ENCODE measurements around the gene IL3RA. TPM values are rescaled to one million over a fixed set of nuclear protein-coding genes. Genes with fewer than 3 reads are reported as not detected.
"Not testable (repeated sequence)": the region's sequence is repeated elsewhere in the genome, so short reads cannot be mapped to it uniquely, and the experiment has no call there.

IL3RA gene
- total RNA-seq, 1 experiment from 2014 or later: 0.26 TPM

DNA sequence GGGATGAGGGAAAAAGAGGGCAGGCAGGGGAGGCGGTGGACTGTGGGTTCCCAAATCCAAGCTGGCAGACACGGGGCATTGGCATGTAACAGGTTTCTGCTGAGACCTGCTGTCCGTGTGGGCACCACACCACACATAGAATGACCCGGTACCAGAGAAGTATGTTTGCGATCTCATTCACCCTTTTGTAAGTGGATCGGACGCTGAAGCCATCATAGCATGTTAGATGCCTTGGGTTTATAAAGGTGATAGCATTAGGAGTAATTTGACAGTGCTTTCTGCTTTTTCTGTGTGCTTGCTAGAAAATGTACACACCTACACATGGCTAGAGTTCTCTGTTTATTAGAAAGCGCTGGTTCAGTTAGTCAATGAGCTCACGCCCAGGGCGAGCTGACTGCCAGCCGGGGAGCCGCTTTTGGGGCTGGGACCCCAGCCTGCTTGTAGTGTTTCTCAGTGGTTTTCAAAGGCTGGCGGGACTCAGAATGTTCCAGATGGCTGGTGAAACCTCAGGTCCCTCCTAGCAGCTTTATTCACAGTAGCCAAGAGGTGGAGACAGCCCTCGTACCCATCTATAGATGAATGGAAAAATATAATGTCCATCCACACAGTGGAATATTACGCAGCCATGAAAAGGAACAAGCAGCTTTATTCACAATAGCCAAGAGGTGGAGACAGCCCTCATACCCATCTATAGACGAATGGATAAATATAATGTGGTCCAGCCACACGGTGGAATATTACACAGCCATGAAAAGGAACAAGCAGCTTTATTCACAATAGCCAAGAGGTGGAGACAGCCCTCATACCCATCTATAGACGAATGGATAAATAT, 579 bp downstream of the IL3RA start (continued):
- TF ChIP-seq, protein P1, sequence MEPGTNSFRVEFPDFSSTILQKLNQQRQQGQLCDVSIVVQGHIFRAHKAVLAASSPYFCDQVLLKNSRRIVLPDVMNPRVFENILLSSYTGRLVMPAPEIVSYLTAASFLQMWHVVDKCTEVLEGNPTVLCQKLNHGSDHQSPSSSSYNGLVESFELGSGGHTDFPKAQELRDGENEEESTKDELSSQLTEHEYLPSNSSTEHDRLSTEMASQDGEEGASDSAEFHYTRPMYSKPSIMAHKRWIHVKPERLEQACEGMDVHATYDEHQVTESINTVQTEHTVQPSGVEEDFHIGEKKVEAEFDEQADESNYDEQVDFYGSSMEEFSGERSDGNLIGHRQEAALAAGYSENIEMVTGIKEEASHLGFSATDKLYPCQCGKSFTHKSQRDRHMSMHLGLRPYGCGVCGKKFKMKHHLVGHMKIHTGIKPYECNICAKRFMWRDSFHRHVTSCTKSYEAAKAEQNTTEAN (CRISPR knock-in tag; IDR thresholded peaks at IDR 0.05): no peak
- no peak for TF ChIP-seq ETV6 (CRISPR knock-in tag; IDR thresholded peaks at IDR 0.05)
- TF ChIP-seq FOXJ3 (CRISPR knock-in tag; IDR thresholded peaks at IDR 0.05; ENCODE audit: borderline replicate concordance): no peak
- TF ChIP-seq, protein P2, sequence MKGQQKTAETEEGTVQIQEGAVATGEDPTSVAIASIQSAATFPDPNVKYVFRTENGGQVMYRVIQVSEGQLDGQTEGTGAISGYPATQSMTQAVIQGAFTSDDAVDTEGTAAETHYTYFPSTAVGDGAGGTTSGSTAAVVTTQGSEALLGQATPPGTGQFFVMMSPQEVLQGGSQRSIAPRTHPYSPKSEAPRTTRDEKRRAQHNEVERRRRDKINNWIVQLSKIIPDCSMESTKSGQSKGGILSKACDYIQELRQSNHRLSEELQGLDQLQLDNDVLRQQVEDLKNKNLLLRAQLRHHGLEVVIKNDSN (CRISPR knock-in tag; IDR thresholded peaks at IDR 0.05): no peak
- no peak for TF ChIP-seq ZNF317 (CRISPR knock-in tag; IDR thresholded peaks at IDR 0.05; ENCODE audit: borderline replicate concordance, low read depth)
- no peak for TF ChIP-seq ZNF232 (CRISPR knock-in tag; IDR thresholded peaks at IDR 0.05)
- TF ChIP-seq, protein P3, sequence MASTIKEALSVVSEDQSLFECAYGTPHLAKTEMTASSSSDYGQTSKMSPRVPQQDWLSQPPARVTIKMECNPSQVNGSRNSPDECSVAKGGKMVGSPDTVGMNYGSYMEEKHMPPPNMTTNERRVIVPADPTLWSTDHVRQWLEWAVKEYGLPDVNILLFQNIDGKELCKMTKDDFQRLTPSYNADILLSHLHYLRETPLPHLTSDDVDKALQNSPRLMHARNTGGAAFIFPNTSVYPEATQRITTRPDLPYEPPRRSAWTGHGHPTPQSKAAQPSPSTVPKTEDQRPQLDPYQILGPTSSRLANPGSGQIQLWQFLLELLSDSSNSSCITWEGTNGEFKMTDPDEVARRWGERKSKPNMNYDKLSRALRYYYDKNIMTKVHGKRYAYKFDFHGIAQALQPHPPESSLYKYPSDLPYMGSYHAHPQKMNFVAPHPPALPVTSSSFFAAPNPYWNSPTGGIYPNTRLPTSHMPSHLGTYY (CRISPR knock-in tag; IDR thresholded peaks at IDR 0.05): no peak
- TF ChIP-seq, protein P4, sequence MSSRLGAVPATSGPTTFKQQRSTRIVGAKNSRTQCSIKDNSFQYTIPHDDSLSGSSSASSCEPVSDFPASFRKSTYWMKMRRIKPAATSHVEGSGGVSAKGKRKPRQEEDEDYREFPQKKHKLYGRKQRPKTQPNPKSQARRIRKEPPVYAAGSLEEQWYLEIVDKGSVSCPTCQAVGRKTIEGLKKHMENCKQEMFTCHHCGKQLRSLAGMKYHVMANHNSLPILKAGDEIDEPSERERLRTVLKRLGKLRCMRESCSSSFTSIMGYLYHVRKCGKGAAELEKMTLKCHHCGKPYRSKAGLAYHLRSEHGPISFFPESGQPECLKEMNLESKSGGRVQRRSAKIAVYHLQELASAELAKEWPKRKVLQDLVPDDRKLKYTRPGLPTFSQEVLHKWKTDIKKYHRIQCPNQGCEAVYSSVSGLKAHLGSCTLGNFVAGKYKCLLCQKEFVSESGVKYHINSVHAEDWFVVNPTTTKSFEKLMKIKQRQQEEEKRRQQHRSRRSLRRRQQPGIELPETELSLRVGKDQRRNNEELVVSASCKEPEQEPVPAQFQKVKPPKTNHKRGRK (CRISPR knock-in tag; IDR thresholded peaks at IDR 0.05; ENCODE audit: borderline replicate concordance): no peak
- TF ChIP-seq, protein P5, sequence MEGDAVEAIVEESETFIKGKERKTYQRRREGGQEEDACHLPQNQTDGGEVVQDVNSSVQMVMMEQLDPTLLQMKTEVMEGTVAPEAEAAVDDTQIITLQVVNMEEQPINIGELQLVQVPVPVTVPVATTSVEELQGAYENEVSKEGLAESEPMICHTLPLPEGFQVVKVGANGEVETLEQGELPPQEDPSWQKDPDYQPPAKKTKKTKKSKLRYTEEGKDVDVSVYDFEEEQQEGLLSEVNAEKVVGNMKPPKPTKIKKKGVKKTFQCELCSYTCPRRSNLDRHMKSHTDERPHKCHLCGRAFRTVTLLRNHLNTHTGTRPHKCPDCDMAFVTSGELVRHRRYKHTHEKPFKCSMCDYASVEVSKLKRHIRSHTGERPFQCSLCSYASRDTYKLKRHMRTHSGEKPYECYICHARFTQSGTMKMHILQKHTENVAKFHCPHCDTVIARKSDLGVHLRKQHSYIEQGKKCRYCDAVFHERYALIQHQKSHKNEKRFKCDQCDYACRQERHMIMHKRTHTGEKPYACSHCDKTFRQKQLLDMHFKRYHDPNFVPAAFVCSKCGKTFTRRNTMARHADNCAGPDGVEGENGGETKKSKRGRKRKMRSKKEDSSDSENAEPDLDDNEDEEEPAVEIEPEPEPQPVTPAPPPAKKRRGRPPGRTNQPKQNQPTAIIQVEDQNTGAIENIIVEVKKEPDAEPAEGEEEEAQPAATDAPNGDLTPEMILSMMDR (IDR thresholded peaks at IDR 0.05): no peak
- no peak for TF ChIP-seq ZNF263 (CRISPR knock-in tag; IDR thresholded peaks at IDR 0.05; ENCODE audit: low read depth)
- no peak for TF ChIP-seq KAT7 (CRISPR knock-in tag; IDR thresholded peaks at IDR 0.05; ENCODE audit: borderline replicate concordance)
- no peak for TF ChIP-seq ZNF423 (CRISPR knock-in tag; IDR thresholded peaks at IDR 0.05)

DNA sequence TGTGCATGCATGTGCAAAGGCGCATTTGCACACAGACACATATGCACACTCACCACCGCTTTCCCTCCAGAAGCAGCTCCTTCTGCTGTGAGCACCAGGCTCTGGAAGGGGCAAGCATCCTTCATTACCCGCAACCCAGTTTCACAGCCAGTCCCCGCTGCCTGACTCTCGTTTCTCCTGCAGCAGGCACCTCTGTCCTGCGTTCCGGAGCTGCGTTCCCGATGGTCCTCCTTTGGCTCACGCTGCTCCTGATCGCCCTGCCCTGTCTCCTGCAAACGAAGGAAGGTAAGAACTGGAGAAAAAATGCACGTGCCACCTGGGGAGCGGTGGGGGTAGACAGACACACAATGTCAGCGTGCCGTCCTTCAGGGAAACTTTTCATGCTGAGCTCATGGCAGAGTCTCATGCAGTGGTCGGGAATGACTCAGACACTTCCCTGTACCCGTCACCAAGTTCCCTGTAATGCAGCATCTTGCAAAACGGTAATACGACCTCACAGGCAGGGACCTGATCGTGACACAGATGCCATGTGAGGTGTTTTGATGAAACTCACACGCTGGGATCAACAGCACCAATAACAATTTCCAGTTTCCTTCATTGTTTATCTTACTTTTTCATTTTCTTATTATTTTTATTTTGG, 5.1 kb downstream of the IL3RA start:
- DNase-seq (ENCODE audit: low spot score): no peak
- no peak overlapping the region for H3K27ac Mint-ChIP-seq
- POLR2A ChIA-PET: no interaction called here
- TF ChIP-seq NFYB (CRISPR knock-in tag; conservative IDR thresholded peaks at IDR 0.05; ENCODE audit: low read depth): no peak
- peaks cover 19% of the 10 kb centered on the region for H3K36me3 Mint-ChIP-seq
- no peaks in the 10 kb centered on the region for H3K4me1 Mint-ChIP-seq
- peaks cover 5% of the 10 kb centered on the region for H3K27me3 Mint-ChIP-seq (ENCODE audit: low read depth)
- H3K4me3 Mint-ChIP-seq: no peak overlapping the region
- peaks cover 18% of the 10 kb centered on the region for H3K9me3 Mint-ChIP-seq
- CTCF ChIA-PET: no interaction called here
- no peak for ATAC-seq

DNA sequence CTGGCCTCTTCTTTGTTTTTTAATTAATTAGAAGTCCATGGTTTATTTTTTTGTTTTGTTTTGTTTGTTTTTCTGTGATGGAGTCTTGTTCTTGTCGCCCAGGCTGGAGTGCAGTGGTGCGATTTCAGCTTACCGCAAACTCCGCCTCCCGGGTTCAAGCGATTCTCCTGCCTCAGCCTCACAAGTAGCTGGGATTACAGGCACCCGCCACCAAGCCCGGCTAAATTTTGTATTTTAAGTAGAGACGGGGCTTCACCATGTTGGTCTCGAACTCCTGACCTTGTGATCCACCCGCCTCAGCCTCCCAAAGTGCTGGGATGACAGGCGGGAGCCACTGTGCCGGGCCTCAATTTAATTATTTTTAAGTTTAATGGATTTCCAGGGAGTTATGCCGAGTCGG, 13.0 kb downstream of the IL3RA start:
- H3K4me3 Mint-ChIP-seq; H3K36me3 Mint-ChIP-seq; H3K4me1 Mint-ChIP-seq; H3K27ac Mint-ChIP-seq; CTCF ChIA-PET; POLR2A ChIA-PET; DNase-seq (ENCODE audit: low spot score); ATAC-seq; H3K27me3 Mint-ChIP-seq (ENCODE audit: low read depth); H3K9me3 Mint-ChIP-seq: not testable (repeated sequence)
